Omental fat pad (tissue), 4 donors: ENCODE measurements around the gene SLC4A2. TPM values are rescaled to one million over a fixed set of nuclear protein-coding genes. Genes with fewer than 3 reads are reported as not detected.
A peak's percentile ranks its signal among the peaks of the same experiment; 100 is the strongest.

Experiments
- ATAC-seq: fragments of 150-250 bp; one replicate; pipeline ENCODE4 v1.9.1; 2016; ENCODE audit warnings: mild to moderate bottlenecking, moderate library complexity; ENCODE audit not compliant: low FRiP score
- DNase-seq: peaks from one replicate; pipeline ENCODE4 v3.0.0-alpha.2; 2019; ENCODE audit warnings: low spot score
- total RNA-seq, 4 donors: library from RNA; depleted of rRNA; stranded (reverse); fragments of >200 nt; gene quantifications; one replicate each; pipeline ENCODE4 v1.1.0, GENCODE V29; 2016
- TF ChIP-seq, protein P1 (sequence below), 3 donors: fragments of 450-650 bp; IDR thresholded peaks; one replicate each; pipeline ENCODE4 v1.5.1; 2016 to 2017; ENCODE audit warnings: antibody characterized with exemption in 3 of 3, mild to moderate bottlenecking in 3 of 3, moderate library complexity in 2 of 3

Gene SLC4A2
- total RNA-seq, 4 donors from 2014 or later, result 115 to 126 (median 118) TPM

DNA sequence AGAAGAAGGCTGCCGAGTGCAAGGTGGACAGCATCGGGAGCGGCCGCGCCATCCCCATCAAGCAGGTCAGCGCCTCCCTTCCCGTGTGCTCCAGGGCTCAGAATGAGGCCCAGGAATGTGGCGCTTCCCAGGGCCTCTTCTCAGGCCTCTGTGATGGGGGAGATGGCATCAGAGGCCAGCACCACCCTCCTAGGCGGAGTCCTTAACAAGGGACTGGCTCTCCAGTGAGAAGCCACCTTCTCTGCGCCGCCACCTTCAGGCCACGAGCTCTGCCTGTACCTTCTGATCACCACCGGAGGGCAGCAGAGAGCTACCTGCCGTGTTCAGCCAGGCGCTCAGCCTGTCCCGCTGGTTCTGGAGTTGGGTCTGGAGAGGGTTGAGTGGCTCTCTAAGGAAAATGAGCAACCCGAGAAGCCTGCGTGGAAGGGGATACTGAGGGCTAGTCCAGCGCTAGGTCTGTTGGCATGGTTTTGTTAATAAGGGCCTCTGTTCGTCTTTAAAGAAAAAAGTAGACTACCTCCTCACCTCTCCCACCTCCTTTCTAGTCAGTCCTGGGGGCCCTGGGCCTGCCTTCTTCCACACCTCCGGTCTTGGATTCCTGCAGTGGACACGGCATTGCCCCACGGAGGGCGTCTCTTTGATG, 64.6 kb downstream of the SLC4A2 start:
- TF ChIP-seq, protein P1, sequence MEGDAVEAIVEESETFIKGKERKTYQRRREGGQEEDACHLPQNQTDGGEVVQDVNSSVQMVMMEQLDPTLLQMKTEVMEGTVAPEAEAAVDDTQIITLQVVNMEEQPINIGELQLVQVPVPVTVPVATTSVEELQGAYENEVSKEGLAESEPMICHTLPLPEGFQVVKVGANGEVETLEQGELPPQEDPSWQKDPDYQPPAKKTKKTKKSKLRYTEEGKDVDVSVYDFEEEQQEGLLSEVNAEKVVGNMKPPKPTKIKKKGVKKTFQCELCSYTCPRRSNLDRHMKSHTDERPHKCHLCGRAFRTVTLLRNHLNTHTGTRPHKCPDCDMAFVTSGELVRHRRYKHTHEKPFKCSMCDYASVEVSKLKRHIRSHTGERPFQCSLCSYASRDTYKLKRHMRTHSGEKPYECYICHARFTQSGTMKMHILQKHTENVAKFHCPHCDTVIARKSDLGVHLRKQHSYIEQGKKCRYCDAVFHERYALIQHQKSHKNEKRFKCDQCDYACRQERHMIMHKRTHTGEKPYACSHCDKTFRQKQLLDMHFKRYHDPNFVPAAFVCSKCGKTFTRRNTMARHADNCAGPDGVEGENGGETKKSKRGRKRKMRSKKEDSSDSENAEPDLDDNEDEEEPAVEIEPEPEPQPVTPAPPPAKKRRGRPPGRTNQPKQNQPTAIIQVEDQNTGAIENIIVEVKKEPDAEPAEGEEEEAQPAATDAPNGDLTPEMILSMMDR (IDR thresholded peaks at IDR 0.05), result peak in 1 of 3 donors; percentile 70
- ATAC-seq (peak; percentile 65), DNase-seq (peak; percentile 75)

DNA sequence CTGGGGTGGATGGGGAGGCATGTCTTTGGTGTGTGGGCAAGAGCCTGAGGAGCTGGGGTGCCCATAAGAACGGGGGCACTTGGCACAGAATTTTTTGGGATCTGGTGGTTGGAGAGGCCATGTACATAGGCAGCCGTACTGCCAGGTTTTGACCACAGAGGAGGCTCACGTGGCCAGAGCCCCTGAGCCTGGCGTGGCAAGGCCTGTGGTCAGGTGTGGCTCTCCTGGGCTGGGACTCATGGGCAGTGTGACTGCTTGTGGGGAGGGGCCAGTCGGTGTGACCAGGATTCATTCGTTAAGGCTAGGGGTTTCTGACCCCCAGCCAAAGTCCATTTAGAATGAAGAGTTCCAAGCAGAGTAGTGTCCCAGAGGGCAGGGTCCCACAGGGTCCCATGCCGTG, 65.1 kb downstream of the SLC4A2 start:
- TF ChIP-seq, protein P1 (IDR thresholded peaks at IDR 0.05), result no peak

GRCh38 chr7:151124899-151125399, 65.6 kb downstream of the SLC4A2 start:
- DNase-seq (no peak), ATAC-seq (no peak)
- TF ChIP-seq, protein P1 (IDR thresholded peaks at IDR 0.05), result no peak

More for the DNA sequence above, 65.1 kb downstream of the SLC4A2 start:
- ATAC-seq (no peak), DNase-seq (no peak)

DNA sequence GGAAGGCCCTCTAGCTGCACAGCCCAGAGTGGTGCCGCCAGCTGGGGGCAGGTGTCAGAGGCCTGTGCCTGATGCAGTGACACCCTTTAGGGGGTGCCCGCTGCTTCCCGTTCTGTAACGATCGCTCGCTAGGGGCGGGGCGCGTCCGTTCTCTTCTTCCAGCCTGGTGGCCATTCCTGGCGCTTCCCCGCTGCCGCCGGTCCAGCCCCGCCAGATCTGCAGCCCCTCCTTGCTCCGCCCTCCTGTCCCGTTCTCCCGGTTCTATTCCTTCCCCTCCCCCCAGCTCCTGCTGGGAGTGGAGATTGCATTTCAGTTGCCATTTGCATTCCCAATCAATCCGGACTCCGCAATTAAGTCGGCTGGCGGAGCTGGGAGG, 66.1 kb downstream of the SLC4A2 start:
- ATAC-seq (no peak), DNase-seq (no peak)
- TF ChIP-seq, protein P1 (IDR thresholded peaks at IDR 0.05), result no peak

DNA sequence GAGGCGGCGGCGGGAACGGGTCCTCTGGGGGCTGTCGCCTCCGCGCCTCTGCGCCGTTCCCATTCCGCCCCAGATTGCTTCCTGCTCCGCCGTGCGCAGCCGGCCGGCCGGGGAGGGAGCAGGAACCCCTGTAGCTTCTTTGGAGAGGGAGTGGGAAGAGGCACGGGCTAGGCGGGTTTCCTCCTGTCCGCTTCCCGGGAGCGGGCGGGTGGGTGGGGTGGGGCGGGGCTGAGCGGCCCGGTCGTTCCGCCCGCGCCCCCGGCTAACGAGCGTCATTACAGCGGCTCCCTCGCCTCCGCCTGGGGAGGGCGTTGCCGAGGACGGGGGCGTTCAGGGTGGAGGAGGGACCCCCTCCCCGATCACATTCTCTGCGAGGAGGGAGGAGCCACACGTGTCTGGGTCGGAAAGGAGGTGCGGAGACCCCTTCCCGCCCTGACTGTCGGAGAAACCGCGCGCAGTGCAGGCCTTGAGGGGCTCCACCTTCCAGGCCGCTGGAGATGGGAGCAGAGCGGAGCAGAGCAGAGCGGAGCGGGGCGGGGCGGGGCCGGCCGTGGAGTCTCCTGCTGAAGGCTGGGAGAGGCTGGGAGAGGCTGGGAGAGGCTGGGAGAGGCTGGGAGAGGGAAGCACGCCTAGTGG, 66.6 kb downstream of the SLC4A2 start:
- TF ChIP-seq, protein P1 (IDR thresholded peaks at IDR 0.05), result no peak
- peak; percentile 56 for ATAC-seq
- no peak for DNase-seq

Other genes starting within 250 kb of the SLC4A2 start
- gene AOC1, start 207.1 kb upstream of the SLC4A2 start, total RNA-seq, result not detected
- gene KCNH2, start 81.3 kb upstream of the SLC4A2 start, total RNA-seq, result under 1 TPM; 0.12 to 0.56 (median 0.47) TPM
- 10 to 100 TPM; 11.2 to 75.3 (median 25.2) TPM for gene NOS3, start 68.6 kb upstream of the SLC4A2 start, total RNA-seq
- gene ATG9B, start 35.1 kb upstream of the SLC4A2 start, total RNA-seq, result under 1 TPM in 1 of 4 donors, not detected in 3; 0.46 TPM
- 10 to 100 TPM; 25.5 to 39.4 (median 31.6) TPM for gene ABCB8, start 31.1 kb upstream of the SLC4A2 start, total RNA-seq
- 1 to 10 TPM; 1.6 to 3.2 (median 2.3) TPM for gene ASIC3, start 11.1 kb upstream of the SLC4A2 start, total RNA-seq
- 10 to 100 TPM in 1 of 4 donors, 1 to 10 TPM in 3; 6.1 to 10.4 (median 7.9) TPM for gene CDK5, start 1.7 kb upstream of the SLC4A2 start, total RNA-seq
- 10 to 100 TPM; 44.0 to 67.6 (median 51.6) TPM for gene FASTK, start 21.2 kb downstream of the SLC4A2 start, total RNA-seq
- gene TMUB1, start 23.9 kb downstream of the SLC4A2 start, total RNA-seq, result 10 to 100 TPM; 23.5 to 38.5 (median 26.9) TPM
- gene AGAP3, start 26.9 kb downstream of the SLC4A2 start, total RNA-seq, result 10 to 100 TPM; 34.6 to 53.0 (median 47.9) TPM
- gene GBX1, start 108.1 kb downstream of the SLC4A2 start, total RNA-seq, result not detected
- gene ASB10, start 127.7 kb downstream of the SLC4A2 start, total RNA-seq, result not detected
- gene H2BK1, start 150.9 kb downstream of the SLC4A2 start, total RNA-seq, result not detected
- gene ABCF2, start 167.6 kb downstream of the SLC4A2 start, total RNA-seq, result 10 to 100 TPM; 28.5 to 93.4 (median 44.7) TPM
- gene CHPF2, start 172.9 kb downstream of the SLC4A2 start, total RNA-seq, result 10 to 100 TPM; 22.3 to 44.9 (median 34.0) TPM
- 10 to 100 TPM; 19.7 to 57.5 (median 31.2) TPM for gene SMARCD3, start 189.1 kb downstream of the SLC4A2 start, total RNA-seq